Measurements from ENCODE around the gene TFRC. TPM values are rescaled to one million over a fixed set of nuclear protein-coding genes. Genes with fewer than 3 reads are reported as not detected.

Gene TFRC
- total RNA-seq, 1 experiment from 2014 or later, result 143 TPM

- TF ChIP-seq CTCF (IDR thresholded peaks at IDR 0.05) (no peak), ESRRA (CRISPR knock-in tag; IDR thresholded peaks at IDR 0.05; ENCODE audit: borderline replicate concordance) (peak; percentile 75; the same call in 1 of the 2 replicates), PRDM15 (CRISPR knock-in tag; IDR thresholded peaks at IDR 0.05) (no peak), ZMAT4 (CRISPR knock-in tag; IDR thresholded peaks at IDR 0.05) (0 out of 2 replicates have a peak, but pooled peaks have one; percentile 30), AFF4 (CRISPR knock-in tag; IDR thresholded peaks at IDR 0.05; ENCODE audit: borderline replicate concordance) (peak; percentile 94; the same call in 1 of the 2 replicates), ARID4B (CRISPR knock-in tag; IDR thresholded peaks at IDR 0.05; ENCODE audit: borderline replicate concordance) (peak; percentile 56), FOXK1 (CRISPR knock-in tag; IDR thresholded peaks at IDR 0.05) (peak; percentile 48; the same call in 1 of the 2 replicates), NFATC4 (CRISPR knock-in tag; IDR thresholded peaks at IDR 0.05) (no peak)
These were observed at the start of gene TFRC (continued) for GRCh38 chr3:196081834-196082618.

GRCh38 chr3:196128172-196128843 is 46.4 kb upstream of the TFRC start:
- no peak overlapping the region for H3K27ac Mint-ChIP-seq
- H3K27me3 Mint-ChIP-seq (ENCODE audit: low read depth), result no peaks in the 10 kb centered on the region
- no peaks in the 10 kb centered on the region for H3K36me3 Mint-ChIP-seq
- H3K4me3 Mint-ChIP-seq, result no peak overlapping the region
- CTCF ChIA-PET, result no interaction called here
- TF ChIP-seq ZNF121 (CRISPR knock-in tag; IDR thresholded peaks at IDR 0.05) (peak; percentile 78; the same call in 1 of the 2 replicates), CREM (CRISPR knock-in tag; IDR thresholded peaks at IDR 0.05) (no peak)
- POLR2A ChIA-PET, result no interaction called here
- 0 out of 2 replicates have a peak, but pooled peaks cover 3% of the 10 kb centered on the region for H3K9me3 Mint-ChIP-seq
- DNase-seq (ENCODE audit: low spot score) (no peak), ATAC-seq (no peak)
- peaks cover 4% of the 10 kb centered on the region for H3K4me1 Mint-ChIP-seq

Data from WTC11 (cell line).